ENCODE measurements around the gene CFAP47. TPM values are rescaled to one million over a fixed set of nuclear protein-coding genes. Genes with fewer than 3 reads are reported as not detected.

Gene CFAP47
- total and polyA plus RNA-seq, 2 donors, result 0.01 to 0.37 TPM

Small RNAs within 50 kb of the gene (small RNA-seq; reads per million reads assigned to genes)
- not detected for gene RNU6-641P

Other genes with a start within 250 kb of the CFAP47 start
- not detected for gene MAGEB16, start 121.4 kb upstream of the CFAP47 start, total RNA-seq
- gene MAGEB16, start 121.4 kb upstream of the CFAP47 start, polyA plus RNA-seq, result not detected

Data from urinary bladder (tissue), 2 donors.